ENCODE results near the gene MAS1. TPM values are rescaled to one million over a fixed set of nuclear protein-coding genes. Genes with fewer than 3 reads are reported as not detected.
"Not testable (repeated sequence)": the region's sequence is repeated elsewhere in the genome, so short reads cannot be mapped to it uniquely, and the experiment has no call there.

The MAS1 gene
- not detected in 2 replicates for total RNA-seq (2014; rRNA removed; shearing (Covaris generic))

- DNase-seq (ENCODE audit: low read depth) = no peak
Measured at GRCh38 chr6:159890792-159891191, at the start of gene MAS1. TSS of gene MAS1 (plus strand) at chr6:159890988. CDS start at chr6:159906956, 15,968 bp downstream.

GRCh38 chr6:159842035-159842434 is 48.8 kb upstream of the MAS1 start:
- peak; percentile 24 for DNase-seq (ENCODE audit: low read depth)

- DNase-seq (ENCODE audit: low read depth) = no peak
Measured at GRCh38 chr6:159844737-159845645, 45.8 kb upstream of the MAS1 start.

GRCh38 chr6:159848552-159848951 is 42.2 kb upstream of the MAS1 start:
- not testable (repeated sequence) for DNase-seq (ENCODE audit: low read depth)

GRCh38 chr6:159849851-159850250 is 40.9 kb upstream of the MAS1 start:
- DNase-seq (ENCODE audit: low read depth) = not testable (repeated sequence)

GRCh38 chr6:159852877-159853276 is 37.9 kb upstream of the MAS1 start:
- peak; percentile 15 for DNase-seq (ENCODE audit: low read depth)

GRCh38 chr6:159853754-159854153 is 37.0 kb upstream of the MAS1 start:
- DNase-seq (ENCODE audit: low read depth) = no peak

- no peak for DNase-seq (ENCODE audit: low read depth)
Measured at GRCh38 chr6:159854959-159855358, 35.8 kb upstream of the MAS1 start.

GRCh38 chr6:159858259-159858658 is 32.5 kb upstream of the MAS1 start:
- no peak for DNase-seq (ENCODE audit: low read depth)

- DNase-seq (ENCODE audit: low read depth) = no peak
Measured at GRCh38 chr6:159860482-159860881, 30.3 kb upstream of the MAS1 start.

- DNase-seq (ENCODE audit: low read depth) = no peak
Measured at GRCh38 chr6:159862103-159862502, 28.7 kb upstream of the MAS1 start.

- DNase-seq (ENCODE audit: low read depth) = peak; percentile 67
Measured at GRCh38 chr6:159863341-159863740, 27.4 kb upstream of the MAS1 start.

- no peak for DNase-seq (ENCODE audit: low read depth)
Measured at GRCh38 chr6:159865226-159865920, 25.4 kb upstream of the MAS1 start.

- DNase-seq (ENCODE audit: low read depth) = no peak
Measured at GRCh38 chr6:159866286-159867247, 24.2 kb upstream of the MAS1 start.

- DNase-seq (ENCODE audit: low read depth) = no peak
Measured at GRCh38 chr6:159871241-159871640, 19.5 kb upstream of the MAS1 start.

GRCh38 chr6:159871906-159872305 is 18.9 kb upstream of the MAS1 start:
- peak; percentile 18 for DNase-seq (ENCODE audit: low read depth)

GRCh38 chr6:159874435-159874834 is 16.4 kb upstream of the MAS1 start:
- DNase-seq (ENCODE audit: low read depth) = peak; percentile 22

GRCh38 chr6:159875194-159875593 is 15.6 kb upstream of the MAS1 start:
- DNase-seq (ENCODE audit: low read depth) = no peak

GRCh38 chr6:159876242-159876641 is 14.5 kb upstream of the MAS1 start:
- DNase-seq (ENCODE audit: low read depth) = no peak

GRCh38 chr6:159877256-159877808 is 13.5 kb upstream of the MAS1 start:
- DNase-seq (ENCODE audit: low read depth) = no peak

- DNase-seq (ENCODE audit: low read depth) = no peak
Measured at GRCh38 chr6:159878341-159878740, 12.4 kb upstream of the MAS1 start.

All from RPMI7951 (cell line).